ENCODE measurements around the gene NKX6-2. TPM values are rescaled to one million over a fixed set of nuclear protein-coding genes. Genes with fewer than 3 reads are reported as not detected.

NKX6-2 gene
- polyA plus RNA-seq, 1 donor (not counting 4 experiments of a cell fraction or from before 2014, with no cell fraction given), result not detected

DNA sequence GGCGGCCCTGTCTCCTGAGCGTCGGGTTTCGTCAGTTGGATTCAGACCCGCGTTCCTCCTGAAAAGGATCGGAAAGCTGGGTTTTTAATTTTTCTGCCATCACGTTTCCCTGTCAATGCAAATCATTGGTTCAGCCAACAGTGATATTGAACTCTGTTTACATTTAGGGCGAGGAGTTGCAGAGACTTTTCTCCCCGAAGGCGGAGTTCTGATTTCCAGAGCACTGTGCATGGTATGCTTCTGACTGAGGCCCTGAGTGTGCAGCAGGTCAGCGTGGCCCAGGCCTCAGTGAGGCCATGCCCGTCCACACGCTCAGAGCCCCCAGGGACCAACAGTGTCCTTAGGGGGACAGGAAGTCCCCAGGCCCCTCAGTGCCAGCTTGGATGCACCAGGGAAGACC, 27.1 kb downstream of the NKX6-2 start:
- Histone ChIP-seq H3K36me3 (ENCODE audit: control insufficient read depth in 2 of 2, extremely low read depth in 1 of 2, insufficient read depth in 2 of 2, low read length in 2 of 2) (no peaks in the 10 kb centered on the region), H3K27me3 (ENCODE audit: control insufficient read depth, extremely low read depth, insufficient read depth, low read length) (no peaks in the 10 kb centered on the region), H2AFZ (ENCODE audit: control insufficient read depth, low read length) (no peak overlapping the region), H3K79me2 (ENCODE audit: control insufficient read depth, insufficient read depth, low read length) (no peaks in the 10 kb centered on the region), H4K20me1 (ENCODE audit: control insufficient read depth, extremely low read depth, insufficient read depth, low read length) (no peaks in the 10 kb centered on the region), H3K4me3 (ENCODE audit: control insufficient read depth in 2 of 3, extremely low read depth in 1 of 3, insufficient read depth in 2 of 3, low read depth in 1 of 3, low read length in 3 of 3) (no peak overlapping the region), H3K4me2 (ENCODE audit: control insufficient read depth, extremely low read depth, insufficient read depth, low read depth, low read length) (no peak overlapping the region), H3K9me1 (ENCODE audit: control insufficient read depth, extremely low read depth, insufficient read depth, low read length) (no peaks in the 10 kb centered on the region), H3K4me1 (ENCODE audit: control insufficient read depth, extremely low read depth, insufficient read depth, low read length) (no peaks in the 10 kb centered on the region), H3K9me3 (ENCODE audit: control insufficient read depth, low read depth, low read length) (peaks cover 7% of the 10 kb centered on the region), H3K9ac (ENCODE audit: control insufficient read depth, extremely low read depth, insufficient read depth, low read length) (no peak overlapping the region), H3K27ac (ENCODE audit: control insufficient read depth, insufficient read depth, low read length) (no peak overlapping the region)
- TF ChIP-seq, protein P1, sequence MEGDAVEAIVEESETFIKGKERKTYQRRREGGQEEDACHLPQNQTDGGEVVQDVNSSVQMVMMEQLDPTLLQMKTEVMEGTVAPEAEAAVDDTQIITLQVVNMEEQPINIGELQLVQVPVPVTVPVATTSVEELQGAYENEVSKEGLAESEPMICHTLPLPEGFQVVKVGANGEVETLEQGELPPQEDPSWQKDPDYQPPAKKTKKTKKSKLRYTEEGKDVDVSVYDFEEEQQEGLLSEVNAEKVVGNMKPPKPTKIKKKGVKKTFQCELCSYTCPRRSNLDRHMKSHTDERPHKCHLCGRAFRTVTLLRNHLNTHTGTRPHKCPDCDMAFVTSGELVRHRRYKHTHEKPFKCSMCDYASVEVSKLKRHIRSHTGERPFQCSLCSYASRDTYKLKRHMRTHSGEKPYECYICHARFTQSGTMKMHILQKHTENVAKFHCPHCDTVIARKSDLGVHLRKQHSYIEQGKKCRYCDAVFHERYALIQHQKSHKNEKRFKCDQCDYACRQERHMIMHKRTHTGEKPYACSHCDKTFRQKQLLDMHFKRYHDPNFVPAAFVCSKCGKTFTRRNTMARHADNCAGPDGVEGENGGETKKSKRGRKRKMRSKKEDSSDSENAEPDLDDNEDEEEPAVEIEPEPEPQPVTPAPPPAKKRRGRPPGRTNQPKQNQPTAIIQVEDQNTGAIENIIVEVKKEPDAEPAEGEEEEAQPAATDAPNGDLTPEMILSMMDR (optimal IDR thresholded peaks at IDR 0.05 in 1 of 3, IDR thresholded peaks at IDR 0.05 in 1 of 3, conservative IDR thresholded peaks at IDR 0.05 in 1 of 3; ENCODE audit: extremely low read depth in 1 of 3, insufficient read depth in 2 of 3, low read length in 3 of 3), result no peak
- TF ChIP-seq EZH2 (IDR thresholded peaks at IDR 0.05; ENCODE audit: low read length), result no peak
- DNase-seq (ENCODE audit: low read depth, low spot score), result no peak
- dilution Hi-C loops (cut with MboI; ENCODE audit: extremely low pct_ligation_motif_present, low sequenced_read_pairs), result no loop called here
- no peak for FAIRE-seq

DNA sequence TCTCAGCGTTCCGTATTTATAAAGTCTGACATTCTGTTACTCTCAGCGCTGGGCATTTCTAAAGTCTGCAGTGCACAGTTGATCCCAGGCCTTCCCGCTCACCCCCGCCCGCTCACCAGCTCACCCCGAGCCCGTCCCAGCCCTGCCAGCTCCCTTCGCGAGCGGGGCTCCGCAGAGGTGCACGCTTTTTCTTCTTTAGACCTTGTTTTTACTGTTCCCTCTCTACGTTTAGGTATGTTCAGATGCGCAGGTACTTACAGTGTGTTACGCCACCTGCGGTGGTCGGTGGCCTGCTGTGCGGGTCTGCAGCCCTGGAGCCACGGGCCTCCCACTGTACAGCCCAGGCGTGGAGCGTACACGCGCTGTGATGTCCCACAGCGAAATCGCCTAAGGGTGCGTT, 28.8 kb downstream of the NKX6-2 start:
- TF ChIP-seq, protein P1 (optimal IDR thresholded peaks at IDR 0.05 in 1 of 3, IDR thresholded peaks at IDR 0.05 in 1 of 3, conservative IDR thresholded peaks at IDR 0.05 in 1 of 3; ENCODE audit: extremely low read depth in 1 of 3, insufficient read depth in 2 of 3, low read length in 3 of 3), result no peak
- TF ChIP-seq EZH2 (IDR thresholded peaks at IDR 0.05; ENCODE audit: low read length), result no peak
- FAIRE-seq (no peak), DNase-seq (ENCODE audit: low read depth, low spot score) (no peak)
- no peak overlapping the region for H3K9ac ChIP-seq (ENCODE audit: control insufficient read depth, extremely low read depth, insufficient read depth, low read length)
- H3K27me3 ChIP-seq (ENCODE audit: control insufficient read depth, extremely low read depth, insufficient read depth, low read length), result no peaks in the 10 kb centered on the region
- H3K27ac ChIP-seq (ENCODE audit: control insufficient read depth, insufficient read depth, low read length), result no peak overlapping the region
- H3K4me1 ChIP-seq (ENCODE audit: control insufficient read depth, extremely low read depth, insufficient read depth, low read length), result no peaks in the 10 kb centered on the region
- dilution Hi-C loops (cut with MboI; ENCODE audit: extremely low pct_ligation_motif_present, low sequenced_read_pairs), result no loop called here
- no peaks in the 10 kb centered on the region for H3K79me2 ChIP-seq (ENCODE audit: control insufficient read depth, insufficient read depth, low read length)
- H2AFZ ChIP-seq (ENCODE audit: control insufficient read depth, low read length), result no peak overlapping the region
- no peak overlapping the region for H3K4me3 ChIP-seq (ENCODE audit: control insufficient read depth in 2 of 3, extremely low read depth in 1 of 3, insufficient read depth in 2 of 3, low read depth in 1 of 3, low read length in 3 of 3)
- H3K36me3 ChIP-seq (ENCODE audit: control insufficient read depth in 2 of 2, extremely low read depth in 1 of 2, insufficient read depth in 2 of 2, low read length in 2 of 2), result no peaks in the 10 kb centered on the region
- H3K4me2 ChIP-seq (ENCODE audit: control insufficient read depth, extremely low read depth, insufficient read depth, low read depth, low read length), result no peak overlapping the region
- no peaks in the 10 kb centered on the region for H4K20me1 ChIP-seq (ENCODE audit: control insufficient read depth, extremely low read depth, insufficient read depth, low read length)
- H3K9me1 ChIP-seq (ENCODE audit: control insufficient read depth, extremely low read depth, insufficient read depth, low read length), result no peaks in the 10 kb centered on the region
- peaks cover 4% of the 10 kb centered on the region for H3K9me3 ChIP-seq (ENCODE audit: control insufficient read depth, low read depth, low read length)
